ENCODE results near the gene HNF1A.

The HNF1A gene

DNA sequence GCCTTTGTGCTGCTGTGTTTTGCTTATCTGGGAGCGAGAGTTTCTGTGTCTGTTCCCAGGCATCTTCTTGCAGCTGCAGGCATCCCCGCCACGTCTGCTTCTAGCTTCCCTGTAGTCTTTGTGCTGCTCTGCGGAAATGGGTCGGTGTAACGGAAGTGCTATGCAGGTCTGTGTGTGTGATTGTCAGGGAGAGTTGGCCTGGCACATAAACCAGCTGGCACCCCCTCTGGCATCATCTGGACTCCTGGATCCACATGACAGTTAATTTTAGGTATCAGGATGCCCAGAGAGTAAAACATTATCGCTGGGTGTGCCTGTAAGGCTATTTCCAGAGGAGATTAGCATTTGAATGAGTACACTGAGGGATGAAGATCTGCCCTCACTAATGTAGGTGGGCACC is 70.1 kb downstream of the HNF1A start:
- DNase-seq (ENCODE audit: low read depth): no peak
- TF ChIP-seq CTCF (IDR thresholded peaks at IDR 0.05; ENCODE audit: insufficient read depth, low read depth, low read length, missing control alignments): no peak
- no peak overlapping the region for H3K4me3 ChIP-seq (ENCODE audit: low read length)

GRCh38 chr12:121050725-121051124 is 72.4 kb downstream of the HNF1A start:
- no peak for DNase-seq (ENCODE audit: low read depth)
- no peak overlapping the region for H3K4me3 ChIP-seq (ENCODE audit: low read length)
- no peak for TF ChIP-seq CTCF (IDR thresholded peaks at IDR 0.05; ENCODE audit: insufficient read depth, low read depth, low read length, missing control alignments)

All from epithelial cell of esophagus (primary cell).